ENCODE data around the gene KRT222.

Gene KRT222

DNA sequence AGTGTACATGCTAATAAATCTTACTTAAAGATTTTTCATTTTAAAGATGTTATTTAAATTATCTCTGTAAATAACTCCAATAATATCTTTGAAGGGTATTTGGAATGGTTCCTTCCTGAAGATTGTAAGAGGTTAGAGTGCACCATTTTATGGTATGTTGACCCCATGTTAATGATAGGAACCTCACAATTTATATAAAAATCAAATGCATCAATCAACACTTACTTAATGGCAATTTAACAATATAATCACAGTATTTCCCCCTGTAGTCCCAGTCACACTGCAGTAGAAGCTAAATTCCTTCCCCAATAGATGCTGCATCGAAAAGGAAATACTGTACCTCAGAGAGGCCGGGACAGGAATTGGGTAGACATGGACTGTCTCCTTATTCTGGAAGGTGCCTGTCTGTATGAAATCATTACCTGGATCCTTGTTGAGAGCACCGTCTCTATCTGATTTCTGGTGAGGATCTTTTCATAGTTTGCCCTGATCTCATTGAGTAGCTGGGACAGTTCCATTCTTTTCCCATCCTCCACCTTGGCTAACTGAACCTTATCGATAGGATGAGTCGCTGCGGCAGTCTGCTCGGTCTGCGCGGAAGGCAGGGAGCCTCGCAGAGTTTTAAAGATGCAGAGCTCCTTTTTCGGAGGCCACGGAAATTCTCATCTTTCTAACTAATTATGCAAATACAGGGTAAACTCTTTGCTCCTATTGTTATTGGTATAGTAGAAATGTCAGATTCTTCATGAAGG is at the start of gene KRT222:
Gene KRT222 (minus strand): TSS at position 596 of the 752 bp plus-strand sequence. CDS start 78 bp downstream, at position 518.
- DNase-seq (ENCODE audit: low read depth in 1 of 2, low spot score in 1 of 2) = no peak

GRCh38 chr17:40714473-40714872 is 49.5 kb upstream of the KRT222 start:
- no peak for DNase-seq (ENCODE audit: low read depth in 1 of 2, low spot score in 1 of 2)

DNA sequence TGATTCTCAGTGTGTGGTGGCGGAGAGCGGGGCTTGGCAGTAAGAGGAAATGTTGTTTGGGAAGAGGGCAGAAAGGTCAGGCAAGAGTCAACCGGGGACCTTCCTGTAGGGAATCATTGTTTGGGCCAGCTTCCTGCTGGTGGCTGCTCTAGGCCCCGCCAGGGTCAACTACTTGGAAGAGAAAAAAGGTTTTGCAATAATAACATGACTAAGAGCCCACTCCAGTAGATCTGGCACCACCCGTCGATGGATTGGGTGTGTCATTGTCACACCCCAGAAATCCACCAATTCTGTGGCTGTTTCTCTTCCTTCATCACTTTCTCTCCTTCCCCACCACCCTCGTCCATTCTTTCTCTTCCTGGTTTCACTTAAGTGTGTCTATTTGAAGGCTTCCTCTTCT is 42.8 kb upstream of the KRT222 start:
- DNase-seq (ENCODE audit: low read depth in 1 of 2, low spot score in 1 of 2) = no peak

GRCh38 chr17:40705584-40705983 is 40.6 kb upstream of the KRT222 start:
- no peak for DNase-seq (ENCODE audit: low read depth in 1 of 2, low spot score in 1 of 2)

DNA sequence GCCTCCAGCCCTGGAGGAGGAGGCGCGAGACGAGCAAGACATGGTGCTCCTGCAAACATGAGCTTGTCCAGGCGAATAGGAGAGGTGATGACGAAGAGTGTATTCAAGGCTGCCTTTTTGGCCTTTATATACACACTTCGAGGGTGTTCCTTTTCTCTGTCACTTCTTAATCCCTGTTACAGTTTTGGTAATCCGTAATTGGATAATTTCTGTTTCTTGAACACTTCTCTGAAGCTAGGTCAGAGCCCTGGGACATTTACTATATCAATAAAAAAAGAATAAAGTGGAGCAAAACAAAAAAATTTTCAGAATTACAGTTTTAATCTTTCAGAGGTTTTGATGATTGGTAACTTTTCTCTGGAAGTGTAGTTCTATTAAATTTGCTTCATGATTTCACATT is 38.7 kb upstream of the KRT222 start, which contains the start of gene KRT24:
Gene KRT24 (minus strand): TSS at position 101 of the 400 bp plus-strand sequence. CDS start 59 bp downstream, at position 42.
- no peak for DNase-seq (ENCODE audit: low read depth in 1 of 2, low spot score in 1 of 2)

GRCh38 chr17:40702271-40702670 is 37.3 kb upstream of the KRT222 start:
- no peak for DNase-seq (ENCODE audit: low read depth in 1 of 2, low spot score in 1 of 2)

GRCh38 chr17:40699853-40700252 is 34.9 kb upstream of the KRT222 start:
- no peak for DNase-seq (ENCODE audit: low read depth in 1 of 2, low spot score in 1 of 2)

GRCh38 chr17:40699371-40699770 is 34.4 kb upstream of the KRT222 start:
- no peak for DNase-seq (ENCODE audit: low read depth in 1 of 2, low spot score in 1 of 2)

GRCh38 chr17:40697297-40697696 is 32.3 kb upstream of the KRT222 start:
- DNase-seq (ENCODE audit: low read depth in 1 of 2, low spot score in 1 of 2) = no peak

DNA sequence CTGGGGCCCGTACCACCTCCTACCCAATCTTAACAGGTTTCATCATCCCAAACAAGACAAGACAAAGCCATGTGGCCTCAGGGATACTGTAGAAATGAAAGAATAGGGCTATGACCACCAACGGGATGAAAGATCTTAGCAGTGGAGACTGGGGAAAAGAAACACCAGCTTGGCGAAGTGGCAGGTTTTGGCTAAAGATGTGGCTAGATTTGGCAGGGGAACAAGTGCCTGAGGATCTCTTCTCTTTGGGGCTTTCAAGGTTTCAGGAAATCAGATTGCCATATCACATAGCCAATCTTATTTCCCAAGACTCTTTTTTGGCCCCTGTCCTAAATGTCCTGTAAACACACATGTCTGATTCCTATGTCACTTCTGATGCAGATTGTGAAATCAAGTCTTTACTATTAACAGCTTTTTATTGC is 31.7 kb upstream of the KRT222 start:
- no peak for DNase-seq (ENCODE audit: low read depth in 1 of 2, low spot score in 1 of 2)

- no peak for DNase-seq (ENCODE audit: low read depth in 1 of 2, low spot score in 1 of 2)
Observed at GRCh38 chr17:40695874-40696472, 31.0 kb upstream of the KRT222 start.

DNA sequence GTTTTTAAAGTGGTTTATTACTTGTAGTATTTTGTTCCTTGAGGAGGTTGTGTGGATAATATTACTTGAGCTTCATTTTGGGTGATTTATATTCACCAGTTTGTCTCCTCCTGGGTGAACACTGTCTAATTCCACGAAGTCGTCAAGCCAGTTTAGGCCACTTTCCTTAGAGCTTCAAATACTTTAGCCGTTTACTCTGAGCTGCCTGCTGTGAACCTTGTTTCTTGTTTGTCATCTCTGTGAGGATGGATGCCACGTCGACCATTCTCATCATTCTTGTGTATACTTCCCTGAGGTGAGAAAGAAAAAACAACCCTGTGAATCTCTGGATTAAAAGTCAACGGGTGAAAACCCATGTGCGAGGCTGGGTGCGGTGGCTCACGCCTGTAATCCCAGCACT is 29.6 kb upstream of the KRT222 start:
- DNase-seq (ENCODE audit: low read depth in 1 of 2, low spot score in 1 of 2) = no peak

GRCh38 chr17:40687106-40687505 is 22.1 kb upstream of the KRT222 start:
- DNase-seq (ENCODE audit: low read depth in 1 of 2, low spot score in 1 of 2) = no peak

DNA sequence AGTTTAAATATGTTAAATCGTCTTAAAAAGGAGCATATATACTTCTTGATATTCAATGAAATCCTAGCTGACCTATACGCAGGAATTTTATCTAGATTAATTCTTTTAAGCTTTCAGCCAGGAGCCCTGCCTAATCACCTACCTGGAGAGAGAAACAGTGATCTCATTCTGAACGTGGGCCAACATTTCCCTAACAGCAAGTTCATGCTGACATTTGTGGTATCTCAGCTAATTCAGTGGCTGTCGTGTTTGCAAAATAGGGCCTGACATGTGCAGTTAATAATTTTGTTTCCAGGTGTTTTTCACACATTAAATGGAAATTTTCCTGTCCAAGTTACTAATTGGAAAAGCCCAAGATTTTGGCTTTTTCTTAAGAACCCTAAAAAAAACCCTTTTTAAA is 21.2 kb upstream of the KRT222 start:
- no peak for DNase-seq (ENCODE audit: low read depth in 1 of 2, low spot score in 1 of 2)

DNA sequence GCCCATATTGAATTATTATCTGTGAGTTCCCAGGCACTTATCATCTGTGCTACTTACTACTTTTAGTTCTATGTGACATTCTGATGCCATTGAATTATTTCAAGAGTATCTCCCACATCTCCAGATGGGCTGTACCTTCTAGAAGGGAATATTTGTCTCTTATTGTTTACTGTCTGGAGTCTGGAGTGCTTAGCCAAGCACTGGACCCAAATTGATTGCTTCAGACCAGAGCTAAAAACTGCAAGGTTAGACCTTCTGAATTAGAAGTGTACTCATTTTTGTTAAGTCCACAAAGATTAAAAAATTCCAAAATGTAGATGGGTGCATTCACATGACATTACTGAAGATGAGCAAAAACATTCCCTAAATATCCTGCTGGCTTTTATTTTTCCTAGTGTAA is 16.0 kb upstream of the KRT222 start:
- no peak for DNase-seq (ENCODE audit: low read depth in 1 of 2, low spot score in 1 of 2)

DNA sequence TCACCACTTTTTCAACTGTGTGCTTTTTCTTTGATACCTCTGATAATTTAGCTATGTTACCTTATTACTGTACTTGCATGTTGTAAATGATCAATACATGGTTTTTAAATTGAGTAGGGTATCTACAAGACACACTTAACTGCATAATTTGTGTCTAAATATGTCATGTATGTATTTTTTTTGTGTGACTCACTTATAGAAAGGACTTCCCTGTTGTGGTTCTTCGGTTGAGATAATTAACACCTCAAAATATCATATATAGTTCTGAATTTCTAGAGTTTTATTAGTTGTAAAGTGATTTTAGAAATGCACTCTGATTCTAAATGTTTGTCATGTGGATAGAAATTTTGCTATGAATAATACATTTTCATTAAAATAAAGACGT is 14.5 kb upstream of the KRT222 start:
- no peak for DNase-seq (ENCODE audit: low read depth in 1 of 2, low spot score in 1 of 2)

GRCh38 chr17:40678902-40679522 is 14.0 kb upstream of the KRT222 start:
- no peak for DNase-seq (ENCODE audit: low read depth in 1 of 2, low spot score in 1 of 2)

DNA sequence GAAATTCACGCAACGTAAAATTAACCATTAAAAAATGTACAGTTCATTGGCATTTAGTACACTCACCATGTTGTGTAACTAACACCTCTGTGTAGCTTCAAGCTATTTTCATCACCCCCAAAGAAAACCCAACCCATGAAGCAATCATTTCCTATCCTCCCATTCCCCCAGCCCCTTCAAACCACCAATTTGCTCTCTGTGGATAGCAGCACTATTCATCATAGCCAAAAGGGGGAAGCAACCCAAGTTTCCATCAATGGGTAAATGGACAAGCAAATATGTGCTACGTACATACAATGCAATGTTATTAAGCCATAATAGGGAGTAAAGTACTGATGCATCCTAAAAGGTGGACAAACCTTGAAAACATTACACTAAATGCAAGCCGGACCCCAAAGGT is 10.9 kb upstream of the KRT222 start:
- DNase-seq (ENCODE audit: low read depth in 1 of 2, low spot score in 1 of 2) = no peak

DNA sequence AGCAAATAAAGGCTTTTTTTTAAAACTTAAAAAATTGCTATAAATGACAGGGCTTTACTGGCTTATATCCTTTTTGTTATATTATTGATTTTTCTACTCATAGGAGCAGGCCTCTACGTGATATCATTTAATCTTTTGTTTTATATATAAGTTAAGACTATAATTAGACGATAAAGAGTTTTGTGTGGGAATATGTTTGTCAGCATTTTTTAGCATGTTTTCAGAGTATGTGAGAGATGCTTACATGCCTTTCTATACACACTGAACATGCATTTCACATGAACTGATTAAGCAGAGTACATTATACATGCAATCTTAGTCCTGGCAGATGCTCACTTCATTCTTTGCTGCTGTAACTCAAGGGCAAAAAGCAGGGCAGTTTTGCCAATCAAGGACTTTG is 7.7 kb upstream of the KRT222 start:
- DNase-seq (ENCODE audit: low read depth in 1 of 2, low spot score in 1 of 2) = no peak

- DNase-seq (ENCODE audit: low read depth in 1 of 2, low spot score in 1 of 2) = no peak
Observed at GRCh38 chr17:40671282-40671681, 6.3 kb upstream of the KRT222 start.

- DNase-seq (ENCODE audit: low read depth in 1 of 2, low spot score in 1 of 2) = no peak
Observed at GRCh38 chr17:40666331-40666730, 1.4 kb upstream of the KRT222 start.

- DNase-seq (ENCODE audit: low read depth in 1 of 2, low spot score in 1 of 2) = no peak
Observed at GRCh38 chr17:40663252-40663651, 1.7 kb downstream of the KRT222 start.
